Esophagus squamous epithelium (tissue), 5 donors: ENCODE measurements around the gene CPN2. TPM values are rescaled to one million over a fixed set of nuclear protein-coding genes. Genes with fewer than 3 reads are reported as not detected.
A peak's percentile ranks its signal among the peaks of the same experiment; 100 is the strongest.

Source experiments
- DNase-seq: peaks from one replicate; lab custom pipeline; 2025; lab: John Stamatoyannopoulos, UW
- H3K27ac ChIP-seq, 4 donors: fragments of 200-600 bp; sonication (generic); one replicate each; pipeline ENCODE4 v1.5.1; 2016 to 2019; ENCODE audit warnings: mild to moderate bottlenecking in 1 of 4
- H3K27me3 ChIP-seq, 4 donors: fragments of 200-600 bp; sonication (generic); 1 replicate in 3 of 4; 2 replicates in 1 of 4; pipeline versions ENCODE4 v1.5.1 to v1.6.0; 2017 to 2021; ENCODE audit warnings: antibody characterized with exemption in 1 of 4
- H3K36me3 ChIP-seq, 3 donors: fragments of 200-600 bp; sonication (generic); one replicate each; pipeline ENCODE4 v1.5.1; 2016 to 2019
- H3K4me1 ChIP-seq, 3 donors: fragments of 200-600 bp; sonication (generic); one replicate each; pipeline ENCODE4 v1.5.1; 2017 to 2019
- H3K4me3 ChIP-seq, 4 donors: fragments of 200-600 bp; sonication (generic); 1 replicate in 3 of 4; 2 replicates in 1 of 4; pipeline ENCODE4 v1.5.1; 2016 to 2019; ENCODE audit warnings: mild to moderate bottlenecking in 2 of 4, moderate library complexity in 1 of 4
- H3K9me3 ChIP-seq, 3 donors: fragments of 200-600 bp; sonication (generic); one replicate each; pipeline ENCODE4 v1.5.1; 2016 to 2019
- CTCF ChIP-seq, 6 experiments: fragments of 450-650 bp in 4 of 6; fragments of 200-600 bp in 2 of 6; sonication (generic) in 2 of 6; IDR thresholded peaks; one replicate each; pipeline ENCODE4 v1.5.1; 2016 to 2019; ENCODE audit warnings: antibody characterized with exemption in 6 of 6, mild to moderate bottlenecking in 4 of 6, moderate library complexity in 4 of 6
- POLR2A ChIP-seq, 4 donors: fragments of 450-650 bp; IDR thresholded peaks; one replicate each; pipeline ENCODE4 v1.6.1; 2017; ENCODE audit warnings: antibody characterized with exemption in 4 of 4, mild to moderate bottlenecking in 4 of 4, moderate library complexity in 3 of 4
- WGBS, 2 donors: methylation state at CpG; one replicate each; pipeline ENCODE4 v1.1.5; 2018; 5-methylcytosine and 5-hydroxymethylcytosine counted together
- intact Hi-C: fragments of 100-400 bp; cut with DNase I; formaldehyde crosslinking; loops from one replicate; pipeline ENCODE4 v1.15.0; 2022
- total RNA-seq, 4 donors: library from RNA; depleted of rRNA; stranded (reverse); fragments of >200 nt; gene quantifications; one replicate each; pipeline ENCODE4 v1.1.0, GENCODE V29; 2016
- donor health status: DM: yes; HTN: yes; CAD: no.

The CPN2 gene
- total RNA-seq, 4 donors from 2014 or later = not detected

DNA sequence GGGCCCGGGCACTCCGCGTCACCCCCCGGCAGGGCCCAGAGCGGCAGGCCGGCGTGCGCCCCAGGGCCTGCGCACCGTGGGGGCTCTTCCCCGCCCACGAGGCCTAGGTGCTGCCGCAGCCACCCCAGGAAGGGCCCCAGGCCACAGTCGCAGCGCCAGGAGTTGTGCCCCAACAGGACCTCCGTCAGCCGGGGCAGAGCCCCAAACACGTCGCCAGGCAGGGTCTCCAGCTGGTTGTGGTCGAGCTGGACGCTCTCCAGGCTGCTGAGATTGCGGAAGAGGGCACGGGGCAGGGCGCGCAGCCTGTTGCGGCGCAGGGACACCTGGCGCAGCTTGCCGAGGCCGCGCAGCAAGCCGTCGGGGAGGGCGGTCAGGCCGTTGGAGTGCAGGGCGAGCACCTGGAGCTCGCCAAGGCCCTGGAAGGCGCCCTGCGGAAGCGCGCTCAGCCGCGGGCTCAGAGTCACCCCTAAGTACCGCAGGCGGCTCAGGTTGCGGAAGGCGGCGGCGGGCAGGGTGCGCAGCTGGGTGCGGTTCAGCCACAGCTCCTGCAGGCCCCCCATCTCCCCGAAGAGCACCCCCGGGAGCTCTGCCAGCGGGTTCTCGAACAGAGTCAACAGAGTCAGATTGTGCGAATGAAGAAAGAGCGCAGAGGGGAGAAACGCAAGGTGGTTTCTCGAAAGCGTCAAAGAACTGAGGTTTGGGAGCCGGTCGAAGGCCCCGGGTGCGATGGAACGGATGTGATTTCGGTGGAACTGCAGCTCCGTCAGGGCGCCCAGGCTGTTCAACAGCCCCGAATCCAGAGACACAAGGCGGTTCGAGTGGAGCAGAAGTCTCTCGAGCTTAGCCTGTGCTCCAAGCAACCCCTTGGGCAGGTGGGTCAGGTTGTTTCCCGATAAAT lies 46.0 kb upstream of the CPN2 start:
- Histone ChIP-seq H3K36me3 (no peaks in the 10 kb centered on the region), H3K4me1 (peaks cover 15 to 34% (median 23%) of the 10 kb centered on the region in 3 donors), H3K27me3 (peaks cover 0 to 60% (median 1%) of the 10 kb centered on the region in 4 donors), H3K27ac (peak overlapping the region in 2 of 4 donors; percentile 15 to 48), H3K9me3 (no peaks in the 10 kb centered on the region), H3K4me3 (peak overlapping the region; percentile 14 to 56 (median 31))
- DNase-seq = no peak
- intact Hi-C loops = no loop called here
- no peak for TF ChIP-seq POLR2A (IDR thresholded peaks at IDR 0.05)
- no peak for TF ChIP-seq CTCF (IDR thresholded peaks at IDR 0.05)
- WGBS, 2 donors = 9% methylated on average over 23 of the region's 73 CpGs; no CpG with 5 or more reads in 1 of the 2 donors

DNA sequence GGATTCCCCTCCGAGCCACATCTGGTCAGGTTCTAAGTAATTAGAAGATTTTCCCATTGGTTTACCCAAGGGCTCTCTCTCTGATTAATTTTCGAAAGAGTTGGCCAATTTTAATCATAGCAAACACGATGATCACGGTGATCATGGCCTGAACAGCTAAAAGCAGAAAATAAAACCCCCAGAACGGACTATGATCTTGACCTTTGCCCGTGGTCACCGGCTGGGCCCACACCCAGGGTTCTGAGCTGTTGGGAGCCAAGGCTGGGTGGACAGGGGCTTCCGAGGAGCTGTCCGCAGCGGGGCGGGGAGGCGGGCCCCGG lies 45.4 kb upstream of the CPN2 start:
- H3K4me3 ChIP-seq = peak overlapping the region; percentile 14 to 56 (median 31)
- 12 to 15% methylated on average over 4 to 7 of the region's 13 CpGs for WGBS, 2 donors
- H3K27me3 ChIP-seq = peaks cover 0 to 62% (median 1%) of the 10 kb centered on the region in 4 donors
- H3K4me1 ChIP-seq = peaks cover 15 to 34% (median 23%) of the 10 kb centered on the region in 3 donors
- H3K9me3 ChIP-seq = peaks cover 0 to 2% (median 0%) of the 10 kb centered on the region in 3 donors
- no peak for DNase-seq
- H3K36me3 ChIP-seq = no peaks in the 10 kb centered on the region
- intact Hi-C loops = no loop called here
- H3K27ac ChIP-seq = peak overlapping the region in 2 of 4 donors; percentile 15 to 48
- no peak for TF ChIP-seq CTCF (IDR thresholded peaks at IDR 0.05)
- no peak for TF ChIP-seq POLR2A (IDR thresholded peaks at IDR 0.05)

DNA sequence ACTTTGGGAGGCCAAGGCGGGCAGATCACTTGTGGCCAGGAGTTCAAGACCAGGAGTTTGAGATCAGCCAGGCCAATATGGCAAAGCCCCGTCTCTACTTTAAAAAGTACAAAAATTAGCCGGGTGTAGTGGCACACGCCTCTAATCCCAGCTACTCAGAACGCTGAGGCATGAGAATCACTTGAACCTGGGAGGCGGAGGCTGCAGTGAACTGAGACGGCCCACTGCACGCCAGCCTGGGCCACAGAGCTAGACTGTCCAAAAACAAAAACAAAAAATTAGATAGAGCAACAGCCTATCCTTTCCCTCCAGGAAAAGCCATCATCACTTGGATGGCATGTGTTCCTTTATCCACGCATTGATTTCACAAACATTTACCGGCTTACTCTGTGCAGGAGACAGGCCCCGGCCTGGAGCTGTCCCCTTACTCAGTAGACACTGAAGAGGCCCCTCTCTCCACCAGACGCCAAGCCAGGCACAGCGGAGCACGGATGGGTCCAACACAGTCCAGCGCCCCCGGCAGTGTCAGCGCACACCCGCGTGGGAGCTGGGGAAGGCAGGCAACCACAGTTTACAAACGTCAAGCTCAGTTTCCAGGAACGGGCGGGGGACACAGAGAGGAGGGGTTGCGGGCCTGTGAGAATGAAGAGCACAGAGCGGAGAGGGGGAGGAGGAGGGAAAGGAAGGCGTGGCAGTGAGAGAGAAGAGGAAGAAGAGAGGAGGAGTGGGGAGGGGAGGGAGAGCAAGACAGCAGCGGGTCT lies 44.8 kb upstream of the CPN2 start:
- Histone ChIP-seq H3K27ac (peak overlapping the region in 2 of 4 donors; percentile 15 to 48), H3K4me1 (peaks cover 15 to 34% (median 23%) of the 10 kb centered on the region in 3 donors), H3K36me3 (no peaks in the 10 kb centered on the region), H3K4me3 (peak overlapping the region in 3 of 4 donors; percentile 24 to 56 (median 38)), H3K27me3 (peaks cover 0 to 63% (median 1%) of the 10 kb centered on the region in 4 donors), H3K9me3 (peaks cover 0 to 7% (median 0%) of the 10 kb centered on the region in 3 donors)
- no peak for DNase-seq
- intact Hi-C loops = no loop called here
- WGBS, 2 donors = 40 to 51% methylated on average over 15 to 16 of the region's 26 CpGs
- TF ChIP-seq POLR2A (IDR thresholded peaks at IDR 0.05) = no peak
- no peak for TF ChIP-seq CTCF (IDR thresholded peaks at IDR 0.05)

DNA sequence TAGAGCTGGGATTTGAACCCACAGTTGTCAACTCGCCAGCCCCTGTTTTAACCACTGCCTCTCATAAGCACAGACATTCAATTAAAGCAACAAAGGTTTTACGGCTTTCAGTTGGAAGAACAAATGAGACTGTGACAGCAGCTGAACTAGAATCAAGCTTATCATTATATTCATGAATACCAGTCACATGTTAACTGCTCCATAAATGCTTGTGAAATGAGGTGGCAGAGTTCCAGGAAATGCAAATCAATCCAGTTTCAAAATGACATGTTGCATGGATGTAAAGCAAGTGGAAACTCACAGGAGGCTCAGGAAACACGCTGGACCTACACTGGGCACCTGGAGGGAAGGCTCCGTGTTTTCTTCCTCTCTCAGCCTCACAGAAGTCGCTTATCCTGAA lies 44.1 kb upstream of the CPN2 start:
- 76 to 79% methylated on average over 5 of the region's 5 CpGs for WGBS, 2 donors
- H3K27me3 ChIP-seq = peaks cover 0 to 66% (median 1%) of the 10 kb centered on the region in 4 donors

More for the DNA sequence above, 44.1 kb upstream of the CPN2 start:
- TF ChIP-seq POLR2A (IDR thresholded peaks at IDR 0.05) = no peak
- no peak for TF ChIP-seq CTCF (IDR thresholded peaks at IDR 0.05)
- peaks cover 0 to 10% (median 0%) of the 10 kb centered on the region in 3 donors for H3K9me3 ChIP-seq
- peaks cover 15 to 34% (median 23%) of the 10 kb centered on the region in 3 donors for H3K4me1 ChIP-seq
- H3K27ac ChIP-seq = no peak overlapping the region
- no peaks in the 10 kb centered on the region for H3K36me3 ChIP-seq
- no peak overlapping the region for H3K4me3 ChIP-seq
- no peak for DNase-seq
- intact Hi-C loops = no loop called here
